GM03348 (cell line): ENCODE results near the gene LPO.

Source experiments
- DNase-seq: peaks from one replicate; pipeline ENCODE4 v3.0.0; 2012; ENCODE audit warnings: low spot score

LPO gene

DNA sequence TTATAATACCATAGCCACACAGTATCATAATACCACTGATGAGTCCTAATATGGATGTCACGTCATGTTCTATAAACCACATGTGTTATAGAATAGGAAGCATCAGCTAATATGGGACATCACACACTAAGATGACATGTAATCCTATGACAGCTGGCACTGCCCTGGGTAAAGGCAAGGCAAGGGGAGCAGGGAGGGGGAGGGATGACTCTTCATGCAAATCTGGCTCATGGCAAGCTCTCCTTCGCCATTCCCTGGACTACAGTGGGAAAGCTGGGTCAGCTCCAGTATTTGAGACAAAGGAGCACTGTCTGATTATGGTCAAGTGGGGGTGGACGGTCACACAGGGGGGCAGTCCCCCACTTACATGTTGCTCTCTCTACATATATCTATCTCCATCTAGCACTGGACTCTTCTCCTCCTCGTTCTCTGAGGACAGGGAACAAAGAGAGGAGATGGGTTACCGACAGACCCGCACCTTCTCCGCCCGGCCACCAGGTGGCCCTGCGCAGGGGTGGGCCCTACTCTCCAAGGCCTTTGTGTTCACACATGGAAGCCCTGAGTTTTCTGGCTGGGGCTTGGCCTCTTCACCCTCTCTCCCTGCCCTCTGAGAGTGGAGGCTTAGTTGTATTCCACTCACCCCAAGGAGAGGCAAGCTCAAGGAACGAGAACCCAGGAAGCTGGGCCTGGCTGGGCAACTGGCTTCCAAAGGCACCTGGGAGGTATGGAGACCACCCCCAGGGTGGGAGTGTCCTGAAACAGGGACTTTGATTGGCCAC lies 65.8 kb downstream of the LPO start:
- DNase-seq, result peak; percentile 79

DNA sequence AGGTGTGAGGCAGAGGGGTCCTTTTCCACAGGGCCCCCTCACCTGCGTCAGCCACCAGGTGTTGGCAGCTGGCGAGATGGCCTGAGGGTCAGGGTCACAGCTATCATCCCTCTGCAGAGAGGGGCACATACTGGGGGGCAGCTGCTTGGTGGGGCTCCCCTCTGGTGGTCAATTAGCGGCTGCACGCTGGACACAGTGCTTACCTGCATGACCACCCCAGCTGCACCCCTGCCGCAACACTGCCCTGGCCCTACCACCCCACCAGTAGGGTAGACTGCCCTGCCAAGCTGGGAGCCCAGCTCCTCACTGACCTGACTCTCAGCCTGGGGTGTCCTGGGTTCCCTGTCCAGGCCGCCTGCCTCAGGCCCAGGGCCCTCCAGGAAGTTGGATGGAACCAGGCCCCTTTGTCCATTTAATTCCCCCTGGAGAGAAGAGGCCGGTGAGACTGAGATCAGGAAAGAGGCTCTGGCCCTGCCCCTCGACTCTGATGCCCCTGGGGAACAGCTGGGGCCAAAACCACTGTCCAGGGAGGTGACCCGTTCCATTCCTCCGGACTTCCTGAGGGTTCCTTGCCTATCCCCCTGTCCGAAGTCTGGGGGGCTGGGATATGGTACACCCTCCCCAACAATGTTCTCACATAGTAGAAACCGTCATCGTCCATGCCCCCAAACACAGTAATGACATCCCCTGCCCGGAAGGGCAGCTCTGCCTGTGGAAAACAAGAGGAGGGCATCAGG lies 66.5 kb downstream of the LPO start:
- no peak for DNase-seq

DNA sequence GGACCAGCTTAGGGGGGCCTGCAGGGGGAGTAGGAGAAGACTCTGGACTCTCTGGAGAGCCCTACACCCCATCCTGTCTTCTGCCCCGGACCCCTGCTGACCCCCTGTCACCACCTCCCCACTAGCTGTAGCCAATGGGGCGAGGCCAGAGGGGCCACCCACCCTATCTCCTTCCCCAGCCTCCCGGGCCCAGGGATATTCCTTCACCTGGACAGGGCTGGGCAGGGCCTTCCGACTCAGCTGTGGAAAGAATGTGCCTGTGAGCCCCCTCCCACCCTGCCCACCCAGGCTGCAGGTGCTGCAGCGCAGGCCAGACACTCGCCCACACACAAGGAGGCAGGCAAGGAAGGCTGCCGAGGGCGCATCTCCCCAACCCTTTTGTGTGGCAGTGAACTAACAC lies 67.2 kb downstream of the LPO start:
- no peak for DNase-seq

DNA sequence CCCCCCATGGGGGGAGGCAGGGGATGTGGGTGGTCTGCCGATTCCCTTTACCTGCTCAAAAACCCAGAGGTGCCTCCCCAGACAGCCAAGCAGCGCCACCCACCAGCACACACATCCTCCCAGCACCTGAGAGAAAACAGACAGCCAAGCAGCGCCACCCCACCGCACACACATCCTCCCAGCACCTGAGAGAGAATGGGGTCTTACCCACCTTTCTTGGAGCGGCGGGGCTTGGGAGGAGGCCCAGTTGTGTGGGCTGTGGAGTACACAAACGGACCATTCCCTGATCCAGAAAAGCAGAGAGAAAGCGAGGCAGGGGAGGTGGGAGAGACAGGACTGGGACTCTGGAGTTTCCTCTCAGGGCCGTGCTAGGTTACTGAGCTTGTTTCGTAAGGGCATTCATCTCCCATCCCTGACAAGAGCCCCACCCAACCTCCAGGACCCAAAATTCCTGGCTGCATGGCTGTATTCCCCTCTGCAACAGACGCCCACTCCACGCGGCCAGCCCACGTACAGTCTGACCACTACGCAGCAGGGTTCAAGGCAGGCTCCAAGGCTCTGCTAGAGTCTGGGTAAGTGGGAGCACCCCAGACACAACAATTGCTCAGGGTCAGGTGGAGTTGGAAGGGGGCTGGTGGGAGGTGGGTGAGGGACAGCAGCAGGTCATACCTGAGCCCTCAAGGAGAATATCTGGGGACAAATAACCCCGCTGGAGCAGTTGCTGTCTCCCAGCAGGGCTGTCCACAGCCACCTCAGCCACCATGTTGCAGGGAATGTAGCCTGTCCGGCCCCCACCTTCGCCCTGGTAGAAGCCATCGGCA lies 68.0 kb downstream of the LPO start:
- DNase-seq, result no peak

DNA sequence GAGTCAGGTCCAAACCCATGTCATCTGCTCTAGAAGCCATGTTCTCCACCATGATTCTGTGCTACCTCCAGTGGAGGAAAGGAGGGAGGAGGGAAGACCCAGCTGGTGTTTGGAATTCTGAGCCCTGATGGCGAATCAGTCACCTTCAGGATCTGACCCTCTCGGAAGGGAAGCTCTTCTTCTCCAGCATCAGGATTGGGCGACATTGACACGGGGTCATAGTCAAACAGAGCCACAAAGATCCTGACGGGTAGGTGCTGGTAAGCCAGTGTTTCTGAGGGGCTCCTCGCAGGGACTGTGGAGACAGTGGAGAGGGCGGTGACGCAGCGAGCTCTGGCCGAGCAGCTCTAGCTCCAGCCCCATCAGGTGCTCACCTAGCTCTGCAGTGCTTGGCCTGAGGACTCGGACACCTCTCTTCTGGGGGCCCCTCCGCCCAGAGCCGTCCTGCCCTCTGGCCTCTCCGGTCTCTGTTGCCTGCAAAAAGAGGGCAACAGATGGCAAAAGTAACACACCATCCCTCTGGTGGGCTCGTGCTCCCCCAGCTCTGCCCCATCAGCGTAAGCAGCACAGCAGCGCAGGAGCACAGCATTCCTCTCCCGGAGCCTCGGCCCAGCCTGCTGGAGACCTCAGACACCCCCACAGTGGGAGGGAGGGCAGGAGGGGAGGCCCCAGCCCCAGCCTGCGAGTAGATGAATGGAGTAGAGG lies 69.2 kb downstream of the LPO start:
- no peak for DNase-seq

DNA sequence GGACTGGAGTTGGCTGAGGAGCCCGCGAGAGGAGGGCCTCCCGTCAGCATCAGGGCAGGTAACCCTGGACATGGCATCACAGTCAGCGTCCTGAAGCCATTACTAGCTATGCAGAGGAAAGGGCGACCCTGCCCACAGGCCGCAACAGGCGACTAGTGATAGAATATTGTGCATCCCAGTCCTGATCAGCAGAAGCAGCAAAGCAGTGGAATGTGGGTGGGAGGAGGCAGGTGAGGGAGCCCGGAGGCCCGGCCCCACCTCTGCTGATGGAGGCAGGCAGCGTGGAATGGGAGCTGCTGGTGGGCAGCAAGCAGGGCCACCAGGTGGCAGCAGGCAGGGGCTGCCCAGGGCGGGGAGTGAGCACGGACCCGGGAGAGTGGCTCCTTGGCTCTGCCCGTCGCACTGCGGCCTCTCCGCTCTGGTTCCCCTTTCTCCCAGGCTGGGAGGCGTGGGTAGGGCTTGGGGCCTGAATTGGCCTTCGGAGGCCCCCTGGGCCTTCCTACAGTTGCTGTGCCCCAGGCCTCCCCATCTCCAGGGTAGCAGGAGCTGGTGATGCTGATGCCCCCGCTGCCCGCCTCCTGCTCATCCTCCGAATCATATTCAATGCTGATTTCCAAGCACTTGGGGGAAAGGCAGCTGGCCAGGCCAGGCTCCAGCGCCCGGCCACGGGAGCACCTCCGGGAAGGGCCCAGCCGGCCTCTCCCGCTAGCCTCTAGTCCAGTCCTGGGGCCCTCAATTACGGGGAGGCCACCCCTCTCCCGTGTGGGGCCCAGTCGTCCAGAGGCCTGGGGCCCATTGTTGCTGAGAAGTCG lies 70.0 kb downstream of the LPO start:
- DNase-seq, result no peak

DNA sequence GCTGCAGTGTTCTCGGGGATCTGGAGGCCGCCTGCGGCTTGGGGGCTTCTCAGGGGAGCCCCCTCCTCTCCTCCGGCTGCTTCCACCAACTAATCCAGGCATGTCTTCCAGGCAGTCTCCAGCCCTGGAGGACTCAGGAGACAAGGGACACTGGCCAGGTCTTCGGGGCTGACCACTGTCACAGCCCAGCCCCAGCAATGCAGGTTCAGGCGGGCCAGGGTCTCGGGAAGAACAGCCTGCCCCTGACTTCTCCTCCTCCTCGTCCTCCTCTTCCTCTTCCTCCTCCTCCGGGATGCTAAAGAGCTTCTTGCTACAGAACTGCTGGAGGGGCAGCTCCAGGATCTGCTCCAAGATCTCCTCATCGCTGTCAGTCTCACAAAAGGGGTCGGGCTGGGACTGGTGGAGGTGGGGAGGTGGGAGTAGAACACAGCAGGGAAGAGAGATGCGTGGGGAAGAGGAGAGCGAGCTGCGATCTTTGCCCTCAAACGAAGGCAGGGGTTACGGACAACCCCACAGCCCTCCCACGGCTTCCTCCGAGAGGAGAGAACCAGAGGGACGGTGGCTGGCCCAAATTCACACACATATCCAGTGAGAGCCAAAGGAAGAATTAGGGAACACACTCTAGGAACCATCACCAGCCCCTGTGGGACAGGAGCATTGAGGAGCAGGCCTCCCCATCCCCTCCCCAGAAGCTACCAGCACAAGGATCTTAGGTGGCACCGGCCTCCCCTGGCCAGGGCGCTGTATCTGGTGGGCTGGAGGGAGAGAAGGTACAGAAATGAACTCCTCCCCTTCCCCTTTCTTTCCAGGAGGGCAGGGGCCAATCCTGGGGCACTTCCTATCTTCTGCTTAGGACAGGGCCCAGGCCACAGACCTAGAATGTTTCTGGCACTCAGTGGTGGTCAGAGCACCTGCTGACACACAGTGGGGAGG lies 70.9 kb downstream of the LPO start:
- no peak for DNase-seq

DNA sequence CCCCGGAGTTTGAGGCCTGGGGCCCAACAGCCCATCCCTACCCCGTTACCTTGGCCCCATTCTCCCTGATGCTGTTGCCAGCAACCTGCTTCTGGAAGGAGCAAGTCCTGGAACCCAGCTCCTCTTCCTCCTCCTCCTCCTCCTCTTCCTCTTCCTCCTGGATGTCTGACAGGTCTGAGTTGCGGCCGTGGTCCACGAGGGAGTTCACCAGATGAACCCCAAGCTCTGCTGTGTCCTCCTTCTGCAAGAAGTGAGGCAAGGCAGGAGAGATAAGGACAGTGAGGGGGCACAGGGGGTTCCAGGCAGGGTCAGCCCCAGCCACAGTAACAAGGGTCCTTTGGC lies 71.5 kb downstream of the LPO start:
- DNase-seq, result no peak

DNA sequence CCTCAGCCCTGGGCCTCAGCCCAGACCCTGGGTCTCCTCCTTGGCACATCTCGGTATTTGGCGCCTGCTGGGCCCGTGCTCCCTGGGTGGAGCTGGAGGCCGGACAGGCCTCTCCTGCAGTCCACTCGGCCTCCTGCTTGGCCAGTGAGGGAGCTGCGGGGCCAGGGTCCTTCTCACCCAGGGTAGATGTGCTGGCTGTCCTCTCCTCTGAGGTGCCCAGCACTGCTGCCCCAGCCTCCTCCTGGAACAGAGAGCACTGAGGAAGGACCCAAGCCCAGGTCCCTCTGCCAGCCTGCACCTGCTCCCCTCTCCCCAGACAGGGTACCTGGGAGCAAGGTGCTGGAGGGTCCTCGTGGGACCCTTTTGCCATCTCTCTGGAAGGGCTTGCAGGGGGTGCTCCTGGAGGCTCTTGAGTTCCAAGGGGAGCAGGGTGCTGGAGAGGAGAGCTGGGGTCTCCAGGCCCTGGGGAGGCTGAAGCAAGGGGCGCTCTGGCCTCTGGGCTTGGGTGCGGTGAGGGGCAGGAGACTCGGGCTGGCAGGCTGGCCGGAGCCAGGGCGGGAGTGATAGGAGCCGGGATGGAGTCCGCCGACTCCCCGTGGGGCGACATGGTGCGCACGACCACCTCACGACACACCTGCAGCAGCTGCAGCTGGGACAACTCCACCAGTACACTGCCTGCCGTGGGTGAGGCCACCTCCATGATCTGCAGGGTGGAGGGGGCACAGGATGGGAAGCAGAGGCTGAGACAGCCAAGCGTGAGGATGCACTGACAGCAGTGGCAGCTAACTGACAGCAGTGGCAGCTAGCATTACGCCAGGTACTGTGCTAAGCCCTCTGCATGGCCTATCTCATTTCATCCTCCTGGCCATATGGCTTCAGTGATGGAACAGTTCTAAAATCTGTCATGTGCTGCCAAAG lies 72.4 kb downstream of the LPO start:
- no peak for DNase-seq

DNA sequence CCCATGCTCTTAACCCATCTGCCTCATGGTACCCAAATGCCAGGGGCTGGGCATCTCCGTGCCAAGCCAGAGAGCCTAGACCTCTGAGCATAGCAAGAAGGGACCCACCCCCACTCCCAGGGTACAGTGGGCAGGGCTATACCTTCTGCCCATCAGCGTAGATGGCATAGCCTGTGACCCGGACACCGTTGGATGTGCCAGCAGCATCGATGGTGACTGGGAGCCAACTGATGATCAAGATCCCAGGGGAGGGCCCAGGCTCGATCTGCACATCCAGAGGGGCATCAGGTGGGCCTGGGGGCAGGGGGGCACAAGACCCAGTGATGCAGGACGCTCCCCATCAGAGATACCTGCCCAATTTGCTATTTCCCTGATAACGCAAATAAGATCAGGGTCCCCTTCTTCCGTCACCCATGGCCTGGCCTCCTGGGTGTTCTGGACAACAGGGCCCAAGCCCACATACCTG lies 73.1 kb downstream of the LPO start:
- DNase-seq, result no peak

DNA sequence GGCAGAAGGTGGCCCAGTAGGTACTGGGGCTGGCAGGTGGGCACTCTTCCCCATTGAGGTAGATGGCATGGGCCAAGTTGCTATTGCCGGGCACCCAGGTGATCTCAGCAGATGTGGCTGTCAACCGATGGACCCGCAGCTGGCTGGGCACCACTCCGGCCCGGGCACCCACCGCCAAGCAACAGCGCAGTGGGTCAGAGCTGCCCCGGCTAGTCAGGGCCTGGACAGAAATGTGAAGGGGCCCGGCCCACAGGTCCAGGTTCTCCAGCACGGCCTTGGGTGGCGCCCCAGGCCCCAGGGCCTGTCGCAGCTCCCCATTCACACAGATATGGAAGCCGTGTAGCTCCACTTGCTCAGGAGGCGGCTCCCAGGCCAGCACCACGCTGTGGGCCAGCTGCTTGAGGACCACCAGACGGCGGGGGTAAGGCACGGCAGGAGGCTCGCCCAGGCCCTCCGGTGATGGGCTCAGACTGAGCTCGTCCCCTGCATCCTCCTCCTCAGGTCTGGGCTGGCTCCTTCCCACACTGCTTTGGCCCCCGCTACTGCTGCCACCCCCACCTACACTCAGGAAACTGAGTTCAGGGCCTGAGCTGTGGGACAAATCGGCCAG lies 73.7 kb downstream of the LPO start:
- no peak for DNase-seq

DNA sequence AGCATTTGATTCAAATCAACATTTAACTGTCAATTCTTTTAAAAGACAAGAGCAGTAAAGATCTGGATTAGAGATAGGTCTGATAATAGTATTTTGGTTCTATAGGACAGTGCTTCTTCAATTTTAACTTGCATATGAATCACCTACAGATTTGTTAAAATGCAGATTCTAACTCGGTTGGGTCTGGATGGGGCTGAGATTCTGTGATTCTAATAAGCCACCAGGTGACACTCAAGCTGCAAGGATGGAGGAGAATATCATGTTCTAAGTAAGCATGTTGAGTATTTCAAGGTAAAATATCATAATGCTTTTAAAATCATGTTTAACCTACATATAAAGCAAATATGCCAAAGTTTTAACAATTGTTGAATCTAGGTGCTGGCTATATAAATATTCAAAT lies 74.4 kb downstream of the LPO start:
- no peak for DNase-seq

DNA sequence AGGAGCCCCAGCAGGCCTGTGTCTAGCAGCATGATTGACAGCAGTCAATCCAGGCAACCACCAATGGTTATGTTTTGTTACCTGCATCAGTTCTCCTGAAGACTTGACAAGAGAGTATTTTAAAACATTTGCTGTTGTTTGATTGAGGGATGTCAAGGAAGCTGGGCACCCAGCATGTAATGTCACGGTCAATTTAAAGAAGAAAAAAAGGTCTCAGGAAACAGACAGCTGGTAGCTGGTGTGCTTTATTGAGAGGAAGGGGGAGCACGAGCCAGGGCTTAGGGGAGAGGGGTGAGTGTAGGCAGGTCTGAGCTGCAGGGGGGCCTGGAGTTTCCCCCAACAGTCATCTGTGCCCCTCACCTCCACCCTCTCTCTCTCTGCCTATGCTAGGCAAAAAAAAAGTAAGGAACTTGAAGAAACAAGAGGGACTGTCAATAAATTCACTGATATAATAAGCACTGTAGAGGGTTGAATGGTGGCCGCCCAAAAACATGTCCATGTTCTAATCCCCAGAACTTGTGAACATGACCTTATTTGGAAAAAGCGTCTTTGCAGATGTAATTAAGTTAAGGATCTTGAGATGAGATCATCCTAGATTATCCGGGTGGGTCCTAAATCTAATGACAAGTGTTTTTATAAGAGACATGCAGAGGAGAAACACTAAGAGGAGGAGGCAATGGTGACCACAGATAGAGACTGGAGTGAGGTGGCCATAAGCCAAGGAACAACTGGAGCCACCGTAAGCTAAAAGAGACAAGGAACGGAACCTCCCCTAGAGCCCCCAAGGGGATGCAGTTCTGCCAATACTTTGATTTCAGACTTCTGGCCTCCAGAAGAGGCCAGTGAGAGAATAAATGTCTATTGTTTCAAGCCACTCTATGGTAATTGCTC lies 75.7 kb downstream of the LPO start:
- DNase-seq, result no peak

DNA sequence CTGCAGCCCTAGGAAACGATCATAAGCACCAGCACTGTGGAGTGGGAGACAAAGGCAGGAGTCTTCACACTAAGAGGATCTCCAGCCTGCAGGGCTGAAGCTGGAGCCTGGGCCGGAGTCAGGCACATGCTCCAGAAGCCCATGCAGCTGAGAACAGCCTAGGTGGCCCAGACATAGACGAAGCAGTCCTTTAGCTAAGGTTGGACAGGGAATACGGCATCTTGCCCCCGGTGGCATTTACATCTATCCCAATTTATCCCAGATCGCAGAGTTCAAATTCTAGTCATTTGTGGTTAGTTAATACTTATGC lies 76.3 kb downstream of the LPO start:
- no peak for DNase-seq

DNA sequence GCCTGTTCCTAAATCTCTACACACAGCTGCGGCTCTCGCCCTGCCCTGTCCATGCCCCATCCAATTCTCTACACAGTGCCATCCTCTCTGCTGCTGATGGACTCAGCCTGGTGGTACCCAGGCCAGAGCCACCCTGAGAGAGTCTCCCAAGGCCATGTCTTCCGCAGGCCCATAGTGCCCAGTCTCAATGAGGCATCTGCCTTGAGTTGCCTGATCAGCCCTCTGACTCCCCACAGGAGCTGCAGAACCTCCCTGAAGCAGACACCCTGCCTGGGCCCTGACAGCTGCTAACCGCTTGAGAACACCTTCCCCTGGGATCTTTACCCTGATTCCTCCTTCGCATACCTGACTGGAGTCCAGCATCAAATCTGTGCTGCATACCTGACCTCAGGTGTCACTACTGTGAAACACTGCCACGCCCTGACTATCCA lies 76.9 kb downstream of the LPO start:
- no peak for DNase-seq

DNA sequence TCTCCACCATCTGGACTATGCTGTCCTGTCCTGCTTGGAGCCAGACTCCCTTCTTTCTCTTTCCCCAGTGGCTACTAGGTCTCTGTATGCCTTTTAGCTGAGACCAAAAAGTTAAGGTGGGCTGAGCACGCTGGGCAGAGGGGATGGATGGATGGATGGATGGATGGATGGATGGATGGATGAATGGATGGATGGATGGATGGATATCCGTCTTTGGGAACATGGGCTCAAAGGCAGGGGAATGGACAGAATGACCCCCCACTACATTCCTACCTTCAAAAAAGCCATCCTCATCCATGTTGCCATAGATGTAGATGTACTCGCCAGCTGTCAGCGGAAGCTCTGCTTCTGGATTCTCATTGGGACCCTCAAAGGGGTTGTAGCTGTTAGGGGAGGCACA lies 77.4 kb downstream of the LPO start:
- DNase-seq, result no peak

DNA sequence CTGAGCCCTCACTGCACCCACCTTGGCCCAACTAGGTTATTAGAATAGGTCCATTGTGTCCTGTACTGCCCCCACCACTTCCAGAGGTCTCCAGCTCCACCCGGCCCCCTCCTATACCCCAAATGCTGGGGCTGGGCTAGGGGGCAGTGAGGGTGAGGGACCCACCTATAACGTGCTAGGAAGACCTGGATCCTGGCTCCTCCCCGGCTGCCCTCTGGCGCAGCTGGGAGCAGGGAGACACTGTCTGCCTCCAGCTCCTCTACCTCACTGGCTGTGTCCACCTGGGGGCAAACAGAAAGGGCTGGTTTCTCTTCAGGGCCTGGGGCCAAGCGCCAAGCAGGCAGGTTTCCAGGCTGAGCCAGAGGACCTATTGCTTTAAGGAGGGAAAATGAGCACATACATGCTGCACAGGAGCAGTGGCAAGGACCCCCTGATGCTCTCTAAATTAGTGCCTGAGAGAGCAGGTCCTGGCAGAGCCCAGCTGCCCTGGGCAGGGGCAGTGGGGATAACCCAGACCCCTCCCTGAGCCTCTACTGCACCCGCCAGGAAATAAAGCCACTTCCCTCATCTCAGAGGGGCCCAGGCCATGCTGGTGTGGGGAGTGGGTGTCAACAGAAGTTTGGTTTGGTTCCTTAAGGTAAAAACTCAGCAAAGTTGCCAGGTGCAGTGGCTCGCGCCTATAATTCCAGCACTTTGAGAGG lies 78.0 kb downstream of the LPO start:
- DNase-seq, result no peak
